Heart left ventricle (tissue), 16 donors: ENCODE results near the gene SLC28A2. TPM values are rescaled to one million over a fixed set of nuclear protein-coding genes. Genes with fewer than 3 reads are reported as not detected.
"Not testable (repeated sequence)": the region's sequence is repeated elsewhere in the genome, so short reads cannot be mapped to it uniquely, and the experiment has no call there.

Experiments used
- ATAC-seq, 4 donors: fragments of 200-7000 bp; cut with Tn5 transposase; one replicate each; pipeline ENCODE4 v1.9.1; 2020 to 2022; ENCODE audit warnings: moderate library complexity in 4 of 4, mild to moderate bottlenecking in 3 of 4, moderate number of reproducible peaks in 1 of 4
- DNase-seq, 5 donors: peaks; one replicate each; pipeline ENCODE4 v3.0.0-alpha.2; 2020
- H3K27ac ChIP-seq, 12 donors: fragments of 200-600 bp; sonication (generic) in 4 of 12; one replicate each; pipeline versions ENCODE4 v1.5.0 to v1.8.0; 2016 to 2022; ENCODE audit warnings: mild to moderate bottlenecking in 2 of 12
- H3K27me3 ChIP-seq, 9 donors: fragments of 200-600 bp; sonication (generic) in 2 of 9; one replicate each; pipeline versions ENCODE4 v1.5.1 to v1.8.0; 2016 to 2022; ENCODE audit warnings: mild to moderate bottlenecking in 3 of 9
- H3K36me3 ChIP-seq, 9 donors: fragments of 200-600 bp; sonication (generic) in 2 of 9; one replicate each; pipeline versions ENCODE4 v1.5.0 to v1.8.0; 2018 to 2022; ENCODE audit warnings: mild to moderate bottlenecking in 2 of 9
- H3K4me1 ChIP-seq, 12 donors: fragments of 200-600 bp; sonication (generic) in 4 of 12; one replicate each; pipeline versions ENCODE4 v1.5.0 to v1.8.0; 2016 to 2022; ENCODE audit warnings: mild to moderate bottlenecking in 3 of 12
- H3K4me3 ChIP-seq, 12 donors: fragments of 200-600 bp; sonication (generic) in 4 of 12; one replicate each; pipeline versions ENCODE4 v1.5.0 to v1.8.0; 2017 to 2022; ENCODE audit warnings: mild to moderate bottlenecking in 9 of 12, moderate library complexity in 4 of 12
- H3K9me3 ChIP-seq, 12 donors: fragments of 200-600 bp; sonication (generic) in 4 of 12; one replicate each; pipeline versions ENCODE4 v1.5.0 to v1.8.0; 2016 to 2022; ENCODE audit warnings: mild to moderate bottlenecking in 1 of 12
- POLR2A ChIP-seq, 2 donors: fragments of 450-650 bp; IDR thresholded peaks; one replicate each; pipeline ENCODE4 v1.6.1; 2017; ENCODE audit warnings: antibody characterized with exemption in 2 of 2, mild to moderate bottlenecking in 2 of 2, moderate library complexity in 2 of 2
- WGBS, 4 donors: extraction: QIAGEN DNeasy Blood & Tissue Kit in 2 of 4; methylation state at CpG; one replicate each; pipeline versions ENCODE4 v1.1.5 to v1.1.7; 2013 to 2018; 5-methylcytosine and 5-hydroxymethylcytosine counted together
- intact Hi-C, 10 donors: fragments of 100-400 bp; cut with DNase I; formaldehyde crosslinking; loops; one replicate each; pipeline versions ENCODE4 v1.11.1 to v1.14.2; 2022
- polyA plus RNA-seq, 2 donors: library from polyadenylated mRNA; stranded (reverse); fragments of 200-250 nt; gene quantifications; one replicate each; pipeline ENCODE4 v1.2.3, GENCODE V29; 2013
- total RNA-seq, 9 donors: library from RNA; depleted of rRNA in 2 of 9; stranded (reverse); fragments of >200 nt in 2 of 9; fragmentation: NEBNext Ultra II Directional in 3 of 9; extraction: Animal tissue kit (Norgen Biotek cat#: 25700) in 3 of 9; gene quantifications; one replicate each; pipeline versions ENCODE4 v1.1.0 to v1.2.4, GENCODE V29; 2016 to 2023
- TF ChIP-seq, protein P1 (sequence below), 12 donors: fragments of 200-600 bp; sonication (generic) in 4 of 12; IDR thresholded peaks; one replicate each; pipeline versions ENCODE4 v1.5.0 to v1.8.0; 2018 to 2022; ENCODE audit warnings: antibody characterized with exemption in 12 of 12, mild to moderate bottlenecking in 5 of 12
- donor health status: ischemic (EF 13 %, LVEDD 7.1; RV severe dilation, severe dysfunction).
- donor health status: healthy with polysubstance abuse.
- donor health status: DM: no; HTN: yes; CAD: no.
- donor health status: DM: no; HTN: no; CAD: no.
- donor health status: ischemic (EF 25% LVEDD 6.9; RV normal size, moderate dysfunction).
- donor health status: ischemic (EF 25% LVEDD 5.7; RV mildly dilated, moderate dysfunction).
- donor health status: healthy.
- donor health status: DM: yes; HTN: yes; CAD: no.
- donor health status: ischemic (EF 35%, LVEDD 5.7; RV mildly dilated, moderate dysfunction).
- donor health status: nonischemic (EF 11% LVEDD 7.7; RV severe dilation, severe dysfunction).
- donor health status: DM: yes; HTN: yes; CAD: no.
- donor health status: PGD.
- donor health status: ischemic (EF 29% LVEDD 5.4; RV normal size, mild dysfunction).
- donor health status: nonischemic (EF 23%, LVEDD 6.1; RV moderate dilation, normal function).

The SLC28A2 gene
- total and polyA plus RNA-seq, 11 donors = not detected

- Histone ChIP-seq H3K4me3 (no peak overlapping the region), H3K4me1 (peaks cover 0 to 12% (median 0%) of the 10 kb centered on the region in 12 donors), H3K27ac (no peak overlapping the region), H3K36me3 (no peaks in the 10 kb centered on the region), H3K9me3 (peaks cover 0 to 33% (median 11%) of the 10 kb centered on the region in 12 donors), H3K27me3 (no peaks in the 10 kb centered on the region)
- intact Hi-C loops = no loop called here
- DNase-seq (no peak), ATAC-seq (no peak)
- 64 to 87% (median 74%) methylated on average over 11 of the region's 11 CpGs for WGBS, 4 donors
- no peak for TF ChIP-seq POLR2A (IDR thresholded peaks at IDR 0.05)
- TF ChIP-seq, protein P1, sequence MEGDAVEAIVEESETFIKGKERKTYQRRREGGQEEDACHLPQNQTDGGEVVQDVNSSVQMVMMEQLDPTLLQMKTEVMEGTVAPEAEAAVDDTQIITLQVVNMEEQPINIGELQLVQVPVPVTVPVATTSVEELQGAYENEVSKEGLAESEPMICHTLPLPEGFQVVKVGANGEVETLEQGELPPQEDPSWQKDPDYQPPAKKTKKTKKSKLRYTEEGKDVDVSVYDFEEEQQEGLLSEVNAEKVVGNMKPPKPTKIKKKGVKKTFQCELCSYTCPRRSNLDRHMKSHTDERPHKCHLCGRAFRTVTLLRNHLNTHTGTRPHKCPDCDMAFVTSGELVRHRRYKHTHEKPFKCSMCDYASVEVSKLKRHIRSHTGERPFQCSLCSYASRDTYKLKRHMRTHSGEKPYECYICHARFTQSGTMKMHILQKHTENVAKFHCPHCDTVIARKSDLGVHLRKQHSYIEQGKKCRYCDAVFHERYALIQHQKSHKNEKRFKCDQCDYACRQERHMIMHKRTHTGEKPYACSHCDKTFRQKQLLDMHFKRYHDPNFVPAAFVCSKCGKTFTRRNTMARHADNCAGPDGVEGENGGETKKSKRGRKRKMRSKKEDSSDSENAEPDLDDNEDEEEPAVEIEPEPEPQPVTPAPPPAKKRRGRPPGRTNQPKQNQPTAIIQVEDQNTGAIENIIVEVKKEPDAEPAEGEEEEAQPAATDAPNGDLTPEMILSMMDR (IDR thresholded peaks at IDR 0.05) = no peak
Measured at GRCh38 chr15:45234562-45235235, 17.3 kb upstream of the SLC28A2 start.

DNA sequence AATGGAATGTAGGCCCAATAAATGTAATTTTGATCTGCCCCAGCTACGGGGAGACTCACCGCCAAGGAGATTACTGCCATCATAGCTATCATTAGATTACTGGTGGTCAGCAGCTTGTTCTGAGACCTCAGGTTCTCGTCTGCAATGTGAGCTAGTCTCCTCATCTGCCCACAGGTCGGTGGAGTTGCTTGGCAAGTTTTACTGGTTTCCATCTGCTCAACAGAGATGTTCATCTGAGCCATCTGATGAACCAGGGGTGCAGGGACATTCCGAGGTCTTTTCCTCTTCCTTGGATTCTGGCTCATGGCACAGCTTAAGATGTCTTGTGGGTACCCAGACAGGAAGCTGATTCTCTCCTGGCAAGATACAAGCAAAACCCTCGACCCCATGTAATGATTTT lies 15.2 kb upstream of the SLC28A2 start:
- H3K4me3 ChIP-seq, H3K36me3 ChIP-seq, H3K27ac ChIP-seq, DNase-seq, H3K27me3 ChIP-seq, intact Hi-C loops, ATAC-seq, H3K4me1 ChIP-seq: not testable (repeated sequence)
- 59 to 64% (median 62%) methylated on average over 6 of the region's 6 CpGs for WGBS, 4 donors
- peaks cover 0 to 50% (median 27%) of the 10 kb centered on the region in 12 donors for H3K9me3 ChIP-seq

DNA sequence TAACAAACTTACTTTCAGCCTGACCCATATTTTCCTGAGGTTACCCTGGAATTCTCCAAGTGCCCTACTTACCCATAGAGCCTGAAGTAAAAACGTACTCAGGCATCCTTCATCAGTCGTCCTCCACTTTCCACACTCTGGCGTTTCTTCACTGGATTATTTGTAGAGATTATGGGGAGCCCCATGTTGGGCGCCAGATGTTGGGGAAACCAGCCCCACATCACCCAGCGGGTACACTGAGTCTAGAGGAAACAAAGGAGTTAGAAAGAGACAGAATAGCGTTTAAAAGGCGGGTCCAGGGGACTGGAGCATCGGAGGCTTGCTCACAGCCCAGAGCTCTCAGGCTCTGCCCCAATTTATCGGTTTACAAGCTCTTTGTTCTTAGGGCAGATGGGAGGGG lies 9.7 kb upstream of the SLC28A2 start:
- DNase-seq (no peak), ATAC-seq (no peak)
- WGBS, 4 donors = 67 to 74% (median 69%) methylated on average over 9 of the region's 9 CpGs
- no peaks in the 10 kb centered on the region for H3K36me3 ChIP-seq
- H3K27ac ChIP-seq = no peak overlapping the region
- H3K9me3 ChIP-seq = peaks cover 2 to 74% (median 56%) of the 10 kb centered on the region in 12 donors
- TF ChIP-seq, protein P1 (IDR thresholded peaks at IDR 0.05) = no peak
- no peak for TF ChIP-seq POLR2A (IDR thresholded peaks at IDR 0.05)
- intact Hi-C loops = no loop called here
- H3K4me3 ChIP-seq = no peak overlapping the region
- H3K27me3 ChIP-seq = no peaks in the 10 kb centered on the region
- no peaks in the 10 kb centered on the region for H3K4me1 ChIP-seq

GRCh38 chr15:45249125-45249780 lies 2.8 kb upstream of the SLC28A2 start:
- Histone ChIP-seq H3K9me3 (peaks cover 0 to 20% (median 12%) of the 10 kb centered on the region in 12 donors), H3K4me3 (no peak overlapping the region), H3K36me3 (peaks cover 0 to 10% (median 0%) of the 10 kb centered on the region in 9 donors), H3K27ac (no peak overlapping the region), H3K27me3 (no peaks in the 10 kb centered on the region), H3K4me1 (no peaks in the 10 kb centered on the region)
- no peak for ATAC-seq
- TF ChIP-seq, protein P1 (IDR thresholded peaks at IDR 0.05) = no peak
- TF ChIP-seq POLR2A (IDR thresholded peaks at IDR 0.05) = no peak
- 88 to 96% (median 94%) methylated on average over 4 of the region's 4 CpGs for WGBS, 4 donors
- DNase-seq = no peak
- intact Hi-C loops = no loop called here
